Esophagus mucosa (tissue), 1 donor: ENCODE data around the gene CLCNKA. TPM values are rescaled to one million over a fixed set of nuclear protein-coding genes. Genes with fewer than 3 reads are reported as not detected.

ENCODE experiments used
- ATAC-seq: fragments of 200-7000 bp; cut with Tn5 transposase; one replicate; pipeline ENCODE4 v1.9.1; 2020
- total RNA-seq: library from RNA; stranded (reverse); gene quantifications from one replicate; pipeline ENCODE4 v1.2.4, GENCODE V29; 2023
- donor health status: DM: yes; HTN: yes; CAD: no.

Gene CLCNKA
- total RNA-seq, 1 donor from 2014 or later = 0.08 TPM

DNA sequence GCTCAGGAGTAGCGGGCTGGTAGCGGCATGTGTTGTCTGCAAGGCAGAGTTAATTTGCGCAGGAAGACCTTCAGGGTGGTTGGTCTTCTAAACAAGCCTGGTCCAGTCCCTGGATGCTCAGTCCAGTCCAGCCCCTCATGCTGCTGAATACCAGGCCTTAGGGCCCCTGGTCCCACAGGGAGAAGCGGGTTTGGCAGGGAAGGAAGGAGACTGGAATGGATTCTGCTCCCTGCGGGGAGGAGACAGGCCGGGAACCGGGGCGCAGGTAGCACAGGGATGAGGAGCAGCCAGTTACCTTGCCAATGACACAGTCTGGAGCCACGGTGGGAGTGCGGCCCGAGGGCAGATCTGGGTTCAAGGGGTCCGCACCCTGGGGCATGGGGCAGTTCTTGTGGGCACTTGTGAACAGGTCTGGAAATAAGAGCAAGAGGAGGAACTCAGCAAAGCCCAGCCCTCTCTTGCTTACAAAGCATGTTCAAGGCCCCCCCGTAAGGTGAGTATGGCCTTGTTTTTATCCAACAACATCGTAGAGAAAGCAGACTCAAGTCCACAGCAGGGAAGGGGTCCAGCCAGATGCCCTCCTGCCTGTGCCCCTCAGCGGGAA lies 41.5 kb downstream of the CLCNKA start:
- no peak for ATAC-seq

DNA sequence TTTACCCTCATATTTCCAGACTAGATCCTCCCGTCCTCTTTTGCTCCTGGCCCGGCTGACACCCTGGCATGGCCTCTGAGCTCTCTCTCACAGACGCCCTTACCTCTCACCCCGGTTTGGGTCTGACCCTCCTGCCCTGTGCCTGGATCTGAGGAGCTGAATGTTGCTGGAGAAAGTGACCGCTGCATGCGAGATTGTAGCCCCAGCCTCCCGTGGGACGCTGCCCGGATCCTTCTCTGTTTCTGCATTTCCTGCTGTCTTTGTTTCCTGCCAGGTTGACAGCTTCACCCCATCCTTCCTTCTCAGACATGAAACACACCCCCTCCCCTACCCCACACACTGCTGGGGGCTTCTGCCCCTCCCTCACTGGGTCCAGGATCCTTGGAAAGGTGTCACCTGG lies 42.1 kb downstream of the CLCNKA start:
- no peak for ATAC-seq

DNA sequence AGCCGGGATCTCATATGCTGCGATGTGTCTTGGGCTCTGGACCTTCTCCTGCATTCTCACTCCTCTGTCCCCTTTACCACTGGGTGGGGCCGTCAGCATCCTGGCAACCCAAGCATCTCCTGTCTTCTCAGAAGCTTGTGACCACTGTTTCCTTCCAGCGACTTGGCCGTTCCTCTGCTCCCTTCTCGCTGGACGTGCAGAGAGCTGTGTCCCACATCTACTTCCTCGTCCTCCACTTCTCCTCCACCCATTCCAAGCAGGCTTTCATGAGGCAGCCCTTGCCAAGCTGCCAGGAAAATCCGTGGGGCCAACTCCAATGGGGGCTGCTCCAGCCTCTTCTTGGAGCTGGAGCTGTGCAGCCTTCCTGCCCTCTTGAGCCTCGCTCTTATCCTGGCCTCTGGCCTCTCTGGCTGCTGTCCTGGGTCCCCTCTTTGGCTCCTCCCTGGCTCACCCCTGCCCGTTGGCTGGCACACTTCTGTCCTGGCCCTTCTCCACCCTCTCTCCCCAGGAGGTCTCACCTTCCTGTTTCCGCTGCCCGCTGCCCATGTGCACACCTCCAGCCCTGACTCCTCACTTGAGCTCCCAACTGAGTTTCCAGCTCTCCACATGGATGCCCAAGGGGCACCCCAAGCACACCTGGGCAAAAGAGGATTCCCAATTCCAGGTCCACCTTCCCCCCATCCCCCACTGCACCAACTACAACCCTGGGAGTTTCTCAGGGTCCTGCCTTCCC lies 42.9 kb downstream of the CLCNKA start:
- no peak for ATAC-seq

DNA sequence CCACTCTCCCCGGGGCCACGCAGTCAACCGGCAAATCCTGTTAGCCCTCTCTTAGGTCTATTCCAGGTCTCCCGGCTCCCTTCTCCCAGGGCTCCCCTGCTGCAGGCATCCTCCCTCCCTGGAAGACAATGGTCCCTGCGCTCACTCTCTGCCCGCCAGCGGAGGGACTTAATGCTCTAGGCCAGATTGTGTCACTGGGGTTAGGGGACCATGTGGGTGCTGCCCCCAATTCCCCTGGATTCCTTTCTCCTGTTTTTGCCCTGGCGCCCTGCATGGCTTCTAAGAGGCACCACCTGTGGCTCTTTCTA lies 43.4 kb downstream of the CLCNKA start:
- no peak for ATAC-seq

DNA sequence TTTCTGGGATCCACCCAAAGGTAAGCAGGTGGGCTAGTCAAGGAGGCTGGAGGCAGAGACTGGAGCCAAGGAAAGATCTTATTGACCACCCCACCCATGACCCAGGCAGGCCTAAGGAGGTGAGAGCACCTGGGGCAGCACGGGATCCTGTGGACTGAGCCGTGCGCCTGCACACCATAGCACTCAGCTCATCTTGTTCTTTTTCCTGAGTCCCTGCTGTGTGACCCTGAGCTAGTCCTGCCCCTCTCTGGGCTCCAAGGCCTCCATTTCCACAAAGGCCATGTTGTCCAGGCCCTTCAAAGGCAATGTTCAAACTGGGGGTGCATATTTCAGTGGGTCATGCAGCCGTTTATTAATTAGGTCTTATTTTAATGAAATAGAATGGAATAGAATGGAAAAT lies 44.4 kb downstream of the CLCNKA start:
- ATAC-seq = no peak

DNA sequence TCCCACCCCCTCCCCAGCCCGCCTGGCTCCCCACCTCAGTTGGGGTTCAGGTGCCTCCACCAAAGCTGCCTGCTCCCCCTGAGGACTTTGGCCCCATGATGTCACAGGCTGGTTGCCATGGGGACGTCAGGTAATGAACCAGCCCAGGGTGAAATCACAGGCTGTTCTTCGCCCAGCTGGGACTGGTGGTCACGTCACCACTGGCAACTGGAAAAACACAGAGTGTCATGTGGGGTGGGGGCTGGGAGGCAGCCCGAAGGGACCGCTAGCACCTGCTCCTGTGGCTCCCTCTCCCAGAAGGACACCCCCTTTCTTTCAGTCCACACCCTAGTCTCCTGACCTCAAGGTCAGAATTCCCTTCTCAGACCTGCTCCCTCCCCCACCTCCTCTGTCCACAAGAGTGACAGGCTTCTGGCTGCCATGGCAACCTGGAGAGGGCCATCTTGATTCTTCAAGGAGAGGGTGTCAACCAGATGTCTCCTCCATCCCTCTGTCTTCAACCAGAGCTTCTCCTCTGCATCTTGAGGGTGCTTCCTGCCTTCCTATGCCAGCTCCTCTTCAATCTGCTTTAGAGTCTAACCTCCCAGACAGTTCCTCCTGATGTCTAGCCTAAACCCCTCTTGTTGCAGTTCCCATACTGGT lies 45.4 kb downstream of the CLCNKA start:
- ATAC-seq = no peak

DNA sequence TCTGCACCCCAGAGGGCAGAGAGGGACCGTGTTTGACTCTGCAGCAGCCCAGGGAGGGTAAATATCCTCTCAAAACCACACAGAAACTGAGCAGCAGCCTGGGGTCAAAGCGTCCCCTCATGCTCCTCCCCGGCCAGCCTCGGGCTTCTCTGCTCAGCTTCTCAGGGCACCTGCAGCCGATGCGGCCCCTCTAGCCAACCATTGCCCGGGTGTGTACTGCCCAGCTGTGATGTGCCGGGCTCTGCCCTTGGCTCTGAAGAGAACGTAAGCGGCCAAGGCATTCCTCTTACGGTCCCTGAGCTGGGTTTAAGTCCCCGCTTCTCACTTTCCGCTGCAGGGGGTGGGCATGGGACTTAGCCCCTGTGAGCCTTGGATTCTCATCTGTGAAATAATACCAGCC lies 46.1 kb downstream of the CLCNKA start:
- no peak for ATAC-seq

DNA sequence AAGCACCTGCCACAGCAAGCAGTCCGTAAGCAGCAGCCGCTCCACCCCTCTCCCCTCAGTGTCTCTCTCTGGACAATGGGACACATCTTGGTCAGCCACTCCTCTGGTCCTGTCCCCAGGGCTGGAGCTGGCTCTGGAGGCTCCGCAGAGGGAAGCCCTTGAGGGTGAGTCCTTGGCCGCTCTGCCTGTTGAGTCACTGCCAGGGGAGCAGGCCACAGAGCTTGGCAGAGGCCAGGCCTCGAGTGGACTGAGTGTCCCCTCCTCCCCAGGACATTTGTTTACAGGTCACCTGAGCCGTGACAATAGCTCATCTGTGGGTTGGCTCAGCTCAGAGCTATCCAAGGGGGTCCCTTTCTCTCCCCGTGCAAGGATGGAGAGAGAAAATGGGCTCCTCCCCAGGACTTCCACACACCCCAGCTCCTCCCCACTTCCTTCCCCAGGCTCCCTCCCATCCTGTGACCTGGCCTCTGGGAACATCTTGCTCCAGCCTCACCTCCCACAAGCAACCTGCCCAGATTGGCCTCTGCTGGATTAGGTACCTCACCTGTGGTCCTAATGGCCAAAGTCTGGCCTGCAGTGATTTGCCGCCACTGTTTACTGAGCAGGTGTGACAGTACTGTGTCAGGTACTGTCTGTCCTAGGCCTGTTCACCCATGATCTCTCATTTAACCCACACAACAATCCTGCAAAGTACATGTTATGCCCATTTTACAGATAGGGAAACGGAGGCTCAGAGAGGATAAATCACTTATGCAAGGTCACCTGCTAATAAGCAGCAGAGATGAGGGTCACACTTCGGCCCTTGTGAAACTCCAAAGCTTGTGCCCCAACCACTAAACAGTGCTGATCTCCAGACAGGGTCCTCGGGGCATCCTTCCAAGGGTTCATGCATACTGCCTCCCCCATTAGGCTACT lies 46.8 kb downstream of the CLCNKA start:
- ATAC-seq = peak; percentile 19

DNA sequence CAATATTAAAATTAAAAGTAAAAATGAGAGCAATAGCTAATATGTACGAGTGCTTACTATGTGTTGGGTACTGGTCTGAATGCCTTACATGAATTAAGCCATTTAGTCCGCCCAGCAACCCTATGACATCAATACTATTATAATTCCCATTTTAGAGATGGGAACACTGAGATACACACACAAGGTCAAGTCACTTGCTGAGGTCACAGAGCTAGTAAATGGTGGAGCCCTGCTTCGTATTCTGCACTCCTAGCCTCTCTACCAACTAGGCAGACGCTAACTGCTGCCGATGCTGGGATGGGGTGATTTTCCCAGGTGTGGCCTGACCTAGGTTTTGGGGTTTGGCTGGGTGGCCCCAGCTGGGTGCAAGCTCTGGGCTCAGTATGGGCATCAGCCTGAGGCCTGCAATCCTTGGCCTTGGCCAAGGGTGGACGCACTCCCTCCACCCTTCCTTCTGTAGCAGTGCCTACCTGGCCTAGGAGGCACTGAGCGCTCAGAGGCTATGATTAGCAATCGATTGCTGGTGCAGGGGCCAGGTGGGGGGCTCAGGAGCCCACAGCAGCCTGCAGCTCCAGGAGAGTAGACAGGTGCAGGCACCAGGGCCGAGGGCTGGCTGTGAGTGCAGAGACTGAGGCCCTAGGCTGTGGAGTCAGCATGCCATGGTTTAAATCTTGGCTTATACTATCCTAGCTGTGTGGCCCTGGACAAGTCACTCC lies 49.0 kb downstream of the CLCNKA start:
- ATAC-seq = no peak

DNA sequence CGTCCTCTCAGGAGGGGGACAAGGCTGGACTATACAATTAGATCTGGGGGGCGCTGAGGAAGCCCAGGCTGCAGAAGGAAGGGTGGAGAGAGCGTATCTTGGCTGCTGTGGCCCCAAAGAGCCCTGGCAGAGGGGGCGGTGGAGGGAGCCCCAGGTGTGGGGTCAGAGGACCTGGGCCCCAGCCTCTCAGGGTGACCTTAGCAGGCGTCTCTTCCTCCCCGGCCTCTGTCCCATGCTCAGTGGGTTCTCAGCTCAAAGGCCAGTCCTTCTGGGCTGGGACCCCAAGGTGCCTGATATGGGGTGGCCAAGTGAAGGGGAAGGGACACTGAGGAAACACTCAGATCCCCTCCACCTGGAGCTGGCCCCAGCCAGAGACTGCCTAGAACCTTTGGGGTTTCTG lies 49.8 kb downstream of the CLCNKA start:
- no peak for ATAC-seq

DNA sequence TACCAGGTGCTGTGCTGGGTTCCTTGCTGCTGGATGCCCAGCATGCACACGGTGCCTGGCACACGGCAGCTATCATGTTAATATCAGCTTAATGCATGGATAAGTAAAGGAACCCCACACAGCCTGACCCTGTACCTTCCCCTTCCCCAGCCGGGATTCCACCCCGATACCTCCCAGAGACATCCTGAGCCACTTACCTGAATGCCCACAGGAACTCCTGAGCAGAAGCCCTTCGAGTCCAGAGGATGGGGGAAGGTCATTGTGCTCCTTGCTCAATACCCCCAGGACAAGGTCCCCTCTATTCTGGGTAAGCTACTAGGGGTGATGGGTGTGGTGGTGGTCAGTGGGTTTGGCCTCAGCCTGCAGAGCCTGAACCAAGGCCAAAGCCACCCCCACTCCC lies 50.3 kb downstream of the CLCNKA start:
- no peak for ATAC-seq

DNA sequence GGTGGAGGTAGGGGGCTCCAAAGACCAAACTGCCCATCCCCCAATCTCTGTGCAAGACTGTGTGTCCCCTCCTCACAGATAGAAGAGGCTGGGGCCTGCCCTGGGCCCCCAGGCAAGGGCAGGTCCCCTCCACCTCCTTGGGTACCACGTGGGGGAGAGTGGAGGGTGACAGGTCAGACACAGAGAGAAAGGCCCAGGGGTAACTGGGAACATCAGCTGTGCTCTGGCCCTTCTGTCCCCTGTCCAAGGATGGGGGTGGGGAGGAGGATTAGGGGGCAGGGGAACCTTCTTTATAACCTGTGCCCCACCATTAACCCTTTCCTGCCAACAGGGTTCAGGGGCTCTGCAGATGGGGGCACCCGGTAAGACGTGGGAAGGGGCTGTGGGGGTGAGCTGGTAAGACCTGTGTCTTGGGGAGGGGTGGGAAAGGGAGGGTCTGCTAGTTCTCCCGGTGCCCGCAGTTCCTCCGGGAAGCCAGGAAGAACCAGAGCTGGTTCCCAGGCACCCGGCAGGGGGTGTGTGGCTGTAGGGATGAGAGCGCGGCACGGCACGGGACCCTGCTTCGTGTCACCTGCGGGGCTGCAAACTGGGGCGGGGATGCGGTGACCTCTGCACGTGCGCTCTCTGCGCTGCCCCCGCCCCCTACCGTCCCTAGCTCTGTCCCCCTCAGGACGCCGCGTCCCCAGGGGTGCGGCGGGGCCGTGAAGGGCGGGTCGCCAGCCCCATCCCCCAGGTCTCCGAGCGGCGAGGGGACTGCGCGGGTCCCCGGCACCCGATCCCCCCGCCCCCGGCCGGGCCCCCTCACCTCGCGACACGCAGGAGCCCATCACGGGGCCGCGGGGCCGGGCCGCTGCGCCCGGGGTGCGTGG lies 51.0 kb downstream of the CLCNKA start:
- ATAC-seq = no peak

DNA sequence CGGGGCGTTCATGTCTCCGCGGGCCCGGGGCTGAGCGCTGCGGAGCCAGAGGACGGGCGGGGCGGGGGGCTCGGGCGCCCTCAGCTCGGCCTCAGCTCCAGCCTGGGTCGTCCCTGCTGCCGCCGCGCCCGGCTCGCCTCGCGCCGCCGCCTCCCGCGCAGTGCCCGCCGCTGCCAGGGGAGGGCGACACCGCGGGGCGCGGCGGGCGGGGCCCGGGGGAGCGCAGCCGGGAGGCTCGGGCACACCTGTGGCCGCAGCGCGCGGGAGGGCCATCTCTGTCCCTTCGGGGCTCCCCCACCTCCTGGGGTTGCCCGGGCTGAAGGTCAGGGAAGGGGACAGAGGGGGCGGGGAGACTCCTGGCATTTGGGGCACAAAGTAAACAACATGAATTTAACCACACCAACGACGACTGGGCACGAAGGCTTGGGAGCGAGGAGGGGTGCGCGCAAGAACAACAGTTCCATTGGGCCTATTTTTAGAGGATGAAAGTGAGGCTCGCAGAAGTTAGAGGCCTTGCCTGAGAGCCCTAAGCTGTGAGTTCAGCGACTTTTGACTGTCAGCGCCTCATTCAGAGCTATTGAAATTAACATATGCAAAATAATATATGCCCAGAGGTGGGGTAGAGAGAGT lies 51.8 kb downstream of the CLCNKA start, which contains the start of gene FAM131C:
Gene FAM131C, minus strand, starts transcription at position 162 of the 630 bp plus-strand sequence. CDS start 209 bp downstream, outside the sequence.
- peak; percentile 21 for ATAC-seq

DNA sequence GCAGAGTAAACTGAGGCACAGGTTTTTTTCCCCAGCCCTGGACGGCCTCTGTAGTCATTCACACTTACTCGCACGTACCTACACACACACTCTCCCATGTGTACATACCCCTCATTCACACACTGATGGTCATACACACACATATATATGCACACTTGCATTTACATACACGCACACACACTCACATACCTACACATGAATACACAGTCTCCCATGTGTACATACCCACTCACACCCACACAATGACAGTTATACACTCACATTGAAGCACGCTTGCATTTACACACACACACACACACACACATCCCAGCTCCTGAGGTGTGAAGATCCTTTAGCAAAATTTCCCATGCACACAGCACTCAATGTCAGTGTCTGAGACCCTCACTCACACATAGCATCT lies 52.4 kb downstream of the CLCNKA start:
- ATAC-seq = no peak

DNA sequence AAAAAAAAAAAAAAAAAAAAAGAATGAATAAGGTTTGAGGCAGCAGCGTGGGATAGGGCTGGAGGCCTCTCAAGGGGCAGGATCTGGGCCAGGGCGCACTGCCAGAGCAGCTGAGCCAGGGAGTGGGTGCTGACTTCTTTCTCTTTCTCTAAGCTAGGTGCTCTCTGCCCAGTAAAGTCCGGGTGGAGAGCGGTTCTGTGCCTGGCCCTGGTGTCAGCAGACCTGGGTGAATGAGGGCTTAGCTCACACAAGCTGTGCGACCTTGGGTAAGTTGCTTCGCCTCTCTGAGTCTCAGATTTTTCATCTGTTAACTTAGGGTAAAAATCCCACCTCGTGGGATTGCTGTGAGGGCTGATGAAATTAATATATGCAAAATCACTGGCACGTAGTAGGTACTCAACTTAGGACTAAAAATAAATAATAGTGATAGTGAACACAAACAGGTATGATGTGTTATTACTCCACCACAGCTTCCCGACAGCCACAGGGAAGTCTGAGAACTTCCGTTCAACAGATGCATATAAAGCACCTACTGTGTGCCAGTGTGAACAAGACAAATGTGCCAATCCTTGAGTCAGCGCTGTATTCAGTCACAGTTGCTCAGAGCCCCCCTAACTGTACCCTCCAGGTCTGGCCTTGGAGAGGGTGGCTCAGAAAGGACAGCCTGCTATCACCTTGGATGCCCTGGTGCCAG lies 53.6 kb downstream of the CLCNKA start:
- ATAC-seq = no peak

DNA sequence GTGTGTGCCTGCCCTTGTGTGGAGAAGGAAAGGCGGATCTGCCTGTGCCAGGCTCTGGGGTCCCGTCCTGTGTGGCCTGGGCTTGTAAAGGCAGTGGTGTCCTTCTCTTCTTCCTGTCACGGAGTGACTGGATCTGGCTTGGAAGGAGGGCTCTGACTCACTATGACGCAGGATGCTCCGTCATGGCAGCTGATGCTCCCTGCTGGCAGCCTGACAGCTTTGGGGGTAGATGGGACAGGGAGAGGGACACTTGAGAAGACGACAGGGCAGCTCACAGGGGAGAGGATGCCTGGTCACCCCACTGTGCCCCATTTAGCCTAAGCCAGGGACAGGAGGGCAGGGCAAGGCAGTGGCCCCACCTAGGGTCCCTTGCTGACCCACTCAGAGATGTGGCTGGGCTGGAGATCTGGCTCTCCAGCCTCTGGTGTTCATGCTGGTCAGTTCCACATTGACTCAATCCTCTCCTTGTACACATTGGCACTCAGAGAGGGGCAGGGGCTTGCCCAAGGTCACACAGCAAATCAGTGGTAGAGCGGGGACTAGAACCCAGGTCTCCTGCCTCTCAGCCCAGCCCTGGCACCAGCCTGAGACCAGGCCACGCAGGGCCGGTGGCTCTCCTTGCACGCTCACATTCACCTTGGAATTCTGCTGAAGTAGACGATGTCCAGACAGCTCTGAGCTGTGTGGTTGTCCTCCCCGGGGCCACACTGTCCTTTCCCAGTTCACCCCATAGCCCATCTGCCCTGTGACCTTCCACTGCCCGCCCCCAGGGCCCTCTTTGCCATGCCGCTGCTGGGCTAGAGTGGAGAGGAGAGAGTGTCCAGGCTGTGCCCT lies 54.4 kb downstream of the CLCNKA start:
- ATAC-seq = peak; percentile 49

DNA sequence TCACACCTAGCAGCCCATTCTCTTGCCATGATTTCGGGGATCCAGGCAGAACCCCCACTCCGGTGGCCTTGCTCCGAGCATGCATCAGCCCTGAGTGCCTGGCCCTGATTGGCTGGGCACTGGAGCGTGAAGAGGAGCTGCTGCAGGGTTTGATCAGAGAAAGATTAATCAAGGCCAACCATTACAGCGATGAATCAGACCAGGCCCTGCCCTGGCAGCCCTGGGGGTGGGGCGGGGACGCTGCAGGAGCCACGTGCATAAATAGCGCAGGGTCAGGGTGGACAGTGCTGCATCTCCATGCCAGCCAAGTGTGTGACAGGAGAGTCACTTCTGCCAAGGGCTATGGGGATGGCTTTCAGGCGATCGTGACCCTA lies 55.0 kb downstream of the CLCNKA start:
- ATAC-seq = peak; percentile 67

DNA sequence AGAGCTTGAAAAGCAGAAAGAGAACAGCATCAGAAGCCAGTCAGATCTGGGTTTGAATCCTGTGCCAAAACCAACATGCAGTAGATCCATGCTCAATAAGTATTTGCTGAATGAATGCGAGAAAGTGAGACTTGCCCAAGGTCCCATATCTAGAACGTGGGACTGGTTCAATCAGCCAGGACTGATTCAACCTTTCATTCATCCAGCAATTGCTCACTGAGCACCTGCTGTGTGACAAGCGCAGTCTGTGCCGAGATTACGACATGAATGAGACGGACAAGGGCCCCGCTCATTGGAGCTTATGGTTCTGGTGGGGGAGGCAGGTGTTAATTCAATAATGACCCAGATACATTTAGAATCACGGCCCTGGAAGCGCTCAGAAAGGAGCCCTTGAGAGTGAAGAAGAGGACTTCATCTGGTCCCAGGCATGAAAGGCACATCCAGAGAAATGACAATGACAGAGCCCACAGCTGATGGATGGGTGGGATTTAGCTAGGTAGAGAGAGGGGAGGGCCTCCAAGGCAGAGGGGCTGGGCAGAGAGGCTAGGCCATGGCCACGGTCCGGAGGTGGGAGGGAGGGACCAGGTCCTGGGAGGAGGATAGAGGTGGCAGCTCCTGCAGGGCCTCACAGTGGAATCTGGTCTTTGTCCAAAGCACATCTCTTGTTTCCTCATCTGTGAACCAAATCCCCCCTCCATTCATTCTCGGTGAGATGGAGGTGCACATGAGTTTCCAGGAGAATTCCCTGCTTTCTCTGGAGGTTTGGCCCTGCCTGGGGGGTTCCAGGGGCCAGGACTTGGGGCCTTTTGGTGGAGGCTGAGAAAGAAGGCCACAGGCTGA lies 55.8 kb downstream of the CLCNKA start:
- ATAC-seq = peak; percentile 17
